ENCODE measurements around the gene EFNA2.

GRCh38 chr19:1290703-1291651, 5.3 kb downstream of the EFNA2 start:
- TF ChIP-seq POLR2AphosphoS5 (IDR thresholded peaks at IDR 0.05; ENCODE audit: insufficient read depth in 1 of 2, low read depth in 1 of 2) (no peak), CTCF (IDR thresholded peaks at IDR 0.05) (no peak)

Measured in vagina (tissue), 2 donors.